ENCODE data around the gene RNF220. TPM values are rescaled to one million over a fixed set of nuclear protein-coding genes. Genes with fewer than 3 reads are reported as not detected.

Gene RNF220
- total RNA-seq, 1 experiment from 2014 or later: 60.9 TPM

DNA sequence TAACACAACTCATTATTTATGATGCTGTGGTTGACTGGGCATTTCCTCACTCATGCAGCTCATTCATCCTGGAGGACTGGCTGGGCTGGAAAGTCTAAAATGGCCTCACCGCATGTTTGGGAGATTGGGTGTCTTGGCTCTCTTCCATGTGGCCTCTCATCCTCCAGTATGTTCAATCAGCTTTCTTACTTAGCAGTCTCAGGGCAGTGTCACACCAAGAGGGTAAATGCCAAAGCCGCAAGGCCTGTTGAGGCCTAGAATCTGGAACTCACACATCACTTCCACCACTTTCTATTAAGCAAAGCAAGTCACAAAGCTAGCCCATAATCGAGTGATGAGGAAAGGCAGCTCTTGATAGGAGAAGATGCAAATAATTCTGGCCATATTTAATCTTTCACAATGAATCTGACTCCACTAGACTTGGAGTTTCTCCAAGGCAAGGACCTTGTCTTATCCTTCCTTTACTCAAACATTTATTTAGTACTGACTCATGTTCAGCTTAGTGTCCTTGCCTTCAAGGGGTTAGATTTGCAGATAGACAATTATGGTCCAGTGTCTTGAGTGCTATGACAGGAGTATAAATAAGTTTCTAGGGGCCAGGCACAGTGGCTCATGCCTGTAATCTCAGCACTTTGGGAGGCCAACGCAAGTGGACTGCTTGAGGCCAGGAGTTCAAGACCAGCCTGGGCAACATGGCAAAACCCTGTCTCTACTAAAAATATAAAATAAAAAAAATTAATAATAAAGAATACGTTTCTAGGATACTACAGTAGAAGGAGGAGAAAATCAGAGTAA lies 224.1 kb downstream of the RNF220 start:
- DNase-seq (ENCODE audit: extremely low read depth, low read depth): no peak

DNA sequence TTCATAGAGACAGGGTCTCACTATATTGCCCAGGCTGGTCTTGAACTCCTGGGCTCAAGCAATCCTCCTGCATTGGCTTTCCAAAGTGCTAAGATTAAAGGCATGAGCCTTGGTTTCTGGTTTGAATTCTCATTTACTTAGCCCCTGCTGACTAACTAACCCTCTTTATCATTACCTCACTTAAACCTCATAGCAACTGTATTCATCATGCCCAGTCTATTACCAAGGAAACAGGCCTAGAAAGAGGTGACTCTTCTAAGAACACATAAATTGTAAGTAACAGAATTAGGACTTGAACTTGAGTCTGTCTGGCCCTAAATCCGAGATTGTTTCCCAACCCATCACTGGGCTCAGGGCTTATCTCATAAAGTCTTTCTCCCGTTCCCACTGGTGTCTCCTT lies 225.1 kb downstream of the RNF220 start:
- DNase-seq (ENCODE audit: extremely low read depth, low read depth): no peak

GRCh38 chr1:44631333-44631646 lies 226.2 kb downstream of the RNF220 start:
- DNase-seq (ENCODE audit: extremely low read depth, low read depth): no peak

DNA sequence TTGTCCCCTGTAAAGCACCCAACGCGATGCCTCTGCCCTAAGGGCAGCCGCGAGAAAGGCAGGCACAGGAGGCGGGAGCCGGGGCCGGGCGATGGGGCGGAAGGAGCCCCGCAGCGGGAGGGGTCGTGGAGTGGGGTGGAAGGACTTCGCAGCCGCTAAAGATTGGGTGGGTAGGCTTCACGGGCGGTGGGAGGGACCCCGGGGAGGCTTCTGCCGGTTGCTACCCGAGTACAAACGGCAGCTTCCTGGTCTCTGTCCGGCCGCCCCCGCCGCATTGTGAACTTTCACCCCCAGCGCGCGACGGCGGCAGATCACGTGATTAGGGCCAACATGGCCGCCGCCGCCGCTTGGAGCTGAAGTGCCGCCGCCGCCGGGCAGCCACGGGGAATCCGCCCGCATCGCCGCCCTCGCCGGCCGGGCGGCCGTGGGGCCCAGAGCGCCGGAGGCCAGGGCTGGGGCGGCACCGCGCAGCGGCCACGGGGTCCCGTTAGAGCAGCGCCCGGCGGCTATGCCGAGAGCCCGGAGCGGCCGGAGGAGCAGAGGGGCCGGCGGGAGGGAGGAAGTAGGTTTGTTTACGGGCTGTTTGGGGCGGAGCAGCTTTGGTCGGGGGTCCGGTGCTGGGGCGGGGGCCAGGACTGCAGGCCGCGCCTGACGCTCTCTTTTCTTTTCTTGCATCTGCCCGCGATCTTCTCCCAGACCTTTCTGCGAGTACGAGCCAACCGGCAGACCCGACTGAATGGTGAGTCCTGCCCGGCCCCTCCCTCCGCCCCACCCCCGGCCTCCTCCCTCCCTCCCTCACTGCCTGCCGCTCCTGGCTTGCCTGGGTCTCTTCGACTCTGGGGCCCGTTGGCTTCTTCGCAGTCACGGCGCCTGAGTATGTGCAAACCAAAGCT lies 226.8 kb downstream of the RNF220 start:
- DNase-seq (ENCODE audit: extremely low read depth, low read depth): peak; percentile 66

GRCh38 chr1:44632598-44632997 lies 227.5 kb downstream of the RNF220 start:
- DNase-seq (ENCODE audit: extremely low read depth, low read depth): no peak

DNA sequence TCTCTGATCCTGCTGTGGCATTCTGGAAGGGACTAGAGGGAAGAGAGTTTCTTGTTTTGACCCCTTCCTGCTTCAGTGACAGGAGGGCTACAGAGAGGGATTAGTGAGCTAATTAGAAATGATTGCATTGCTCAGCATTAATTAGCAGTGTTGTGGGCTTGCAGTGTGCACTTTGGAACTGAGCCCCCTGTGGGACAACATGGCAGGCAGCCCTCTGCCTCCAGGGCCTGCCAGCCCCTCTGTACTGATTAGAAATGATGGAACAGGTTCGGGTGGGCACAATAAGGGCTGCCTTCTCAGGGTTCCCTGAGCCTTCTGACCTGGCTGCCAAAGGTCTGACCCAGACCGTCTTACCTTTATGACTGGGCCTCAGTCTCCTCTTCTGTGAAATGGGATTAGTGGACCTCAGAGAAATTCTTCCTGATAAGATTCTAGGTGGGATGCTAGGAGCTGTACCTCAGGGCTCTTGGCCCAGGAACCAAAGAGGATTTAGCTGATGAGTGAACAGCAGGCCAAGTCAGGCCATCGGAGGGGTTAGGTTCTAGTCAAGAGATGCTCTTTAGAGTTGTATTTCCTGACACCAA lies 229.6 kb downstream of the RNF220 start:
- DNase-seq (ENCODE audit: extremely low read depth, low read depth): no peak

- no peak for DNase-seq (ENCODE audit: extremely low read depth, low read depth)
Observed at GRCh38 chr1:44635439-44635838, 230.4 kb downstream of the RNF220 start.

- DNase-seq (ENCODE audit: extremely low read depth, low read depth): no peak
Observed at GRCh38 chr1:44636083-44636687, 231.1 kb downstream of the RNF220 start.

DNA sequence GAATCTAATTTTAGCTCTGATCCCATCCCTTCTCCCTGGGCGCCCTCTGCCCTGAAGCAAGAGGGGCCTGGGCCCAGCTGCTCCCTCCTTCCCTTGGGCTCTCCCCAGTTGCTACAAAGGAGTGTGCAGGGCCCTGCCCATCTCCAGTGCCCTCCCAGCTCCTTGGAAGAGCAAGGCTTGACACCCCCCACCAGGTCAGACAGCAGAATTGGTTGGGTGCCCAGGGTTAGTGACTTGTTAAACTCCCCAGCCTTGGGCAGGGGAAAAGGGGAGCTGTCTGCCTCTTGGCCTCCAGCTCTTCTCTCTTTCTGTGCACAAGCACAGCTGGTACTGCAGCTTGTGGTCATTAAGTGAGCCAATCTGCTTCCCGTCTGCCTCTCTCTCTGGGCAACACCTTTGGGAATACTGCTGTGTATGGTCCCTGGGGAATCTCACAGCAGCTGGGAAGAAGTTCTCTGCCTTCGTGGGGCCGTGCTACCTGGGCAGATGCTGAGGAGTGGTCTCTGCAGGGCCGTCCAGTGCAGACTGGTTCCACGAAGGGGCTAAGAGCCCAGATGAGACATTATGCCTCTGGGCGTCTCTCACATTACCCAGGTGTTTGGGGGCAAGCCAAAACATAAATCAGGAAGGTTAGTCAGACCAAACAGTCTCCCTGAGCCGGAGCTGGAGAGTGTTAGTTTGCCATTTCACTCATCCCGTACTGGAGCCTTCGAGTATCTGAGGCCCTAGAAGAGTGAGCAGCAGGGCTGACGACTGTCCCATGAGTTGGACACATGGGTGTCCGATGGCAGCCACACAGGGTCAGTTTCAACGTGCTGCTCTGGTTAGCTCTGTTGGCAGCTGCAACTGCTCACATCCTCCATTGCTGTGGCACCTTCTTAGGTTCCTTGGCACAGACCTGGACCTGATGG lies 231.9 kb downstream of the RNF220 start:
- no peak for DNase-seq (ENCODE audit: extremely low read depth, low read depth)

DNA sequence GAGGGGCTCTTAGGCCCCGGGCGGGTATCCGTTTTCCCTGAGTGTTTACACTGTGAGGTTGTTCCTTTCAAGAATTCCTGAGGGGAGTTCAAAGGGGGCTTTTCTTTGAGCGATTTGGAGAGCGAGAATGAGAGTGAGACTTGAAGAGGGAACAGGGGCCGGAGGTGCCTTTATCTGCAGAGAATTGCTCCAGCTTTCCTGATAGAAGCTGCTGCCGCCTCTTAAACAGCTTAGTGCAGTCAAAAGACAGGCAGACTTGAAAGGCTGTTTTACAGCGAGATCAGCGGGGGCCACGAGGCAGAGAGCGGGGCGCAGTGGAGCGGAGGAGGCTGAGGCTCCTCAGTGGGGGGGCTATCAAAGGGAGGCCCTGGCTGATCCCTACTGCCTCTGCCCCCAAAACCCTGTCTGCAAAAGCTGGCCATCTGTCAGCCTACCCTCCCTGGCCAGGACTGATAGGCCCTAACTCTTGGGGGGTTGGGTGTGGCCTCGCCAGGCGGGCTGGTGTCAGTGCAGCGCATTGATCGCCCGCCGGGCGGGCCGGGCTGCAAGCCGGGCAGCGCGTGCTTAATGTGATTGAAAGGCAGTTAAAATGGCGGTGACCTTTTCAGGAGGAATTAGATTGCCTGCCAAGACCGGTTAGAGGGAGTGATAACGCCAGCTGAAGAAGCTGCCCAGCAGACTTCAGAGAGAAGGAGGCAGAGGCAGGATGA lies 232.8 kb downstream of the RNF220 start:
- no peak for DNase-seq (ENCODE audit: extremely low read depth, low read depth)

GRCh38 chr1:44640200-44640853 lies 235.3 kb downstream of the RNF220 start:
- no peak for DNase-seq (ENCODE audit: extremely low read depth, low read depth)

- DNase-seq (ENCODE audit: extremely low read depth, low read depth): no peak
Observed at GRCh38 chr1:44641126-44642102, 236.4 kb downstream of the RNF220 start.

DNA sequence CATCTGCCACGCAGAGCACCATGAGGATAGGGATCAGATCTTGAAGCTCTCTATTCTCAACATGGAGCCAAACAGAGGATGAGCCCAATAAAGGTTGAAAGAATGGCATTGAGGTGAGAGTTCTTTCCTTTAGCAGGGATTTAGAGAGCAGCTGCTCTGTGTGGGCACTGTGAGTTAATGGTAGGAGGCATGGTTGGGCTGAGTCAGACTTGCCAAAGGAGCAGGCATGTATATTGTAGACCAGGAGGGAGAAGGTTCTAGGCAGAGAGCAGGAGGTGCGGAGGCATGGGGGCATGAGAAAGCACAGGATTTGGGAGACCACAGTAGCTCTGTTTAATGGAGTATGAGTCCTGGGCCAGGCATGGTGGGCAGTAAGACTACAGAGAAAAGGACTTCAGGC lies 237.2 kb downstream of the RNF220 start:
- no peak for DNase-seq (ENCODE audit: extremely low read depth, low read depth)

GRCh38 chr1:44642925-44643324 lies 237.9 kb downstream of the RNF220 start:
- DNase-seq (ENCODE audit: extremely low read depth, low read depth): no peak

GRCh38 chr1:44643721-44644334 lies 238.8 kb downstream of the RNF220 start:
- no peak for DNase-seq (ENCODE audit: extremely low read depth, low read depth)

DNA sequence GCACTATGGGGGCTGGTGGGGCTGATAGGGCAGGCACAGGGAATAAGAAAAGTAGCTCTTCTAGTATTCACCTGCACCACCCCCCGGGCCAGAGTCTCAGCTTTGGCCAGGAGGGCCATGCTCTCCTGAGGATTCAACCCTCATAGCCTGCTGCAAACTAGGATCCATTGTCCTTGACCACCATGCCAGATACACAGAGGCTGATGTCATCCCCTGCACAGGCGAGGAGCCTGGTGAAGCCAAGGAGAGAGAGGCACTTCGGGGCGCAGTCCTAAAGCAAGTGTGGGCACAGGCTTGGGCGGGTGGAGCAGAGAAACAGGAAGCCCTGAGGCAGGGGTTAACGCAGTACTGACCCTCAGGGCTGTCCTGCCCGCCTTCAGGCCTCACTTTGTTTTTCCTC lies 239.8 kb downstream of the RNF220 start:
- no peak for DNase-seq (ENCODE audit: extremely low read depth, low read depth)

- no peak for DNase-seq (ENCODE audit: extremely low read depth, low read depth)
Observed at GRCh38 chr1:44645476-44646244, 240.6 kb downstream of the RNF220 start.
